HUES64 (cell line): ENCODE data around the gene ALPK1.
"Not testable (repeated sequence)": the region's sequence is repeated elsewhere in the genome, so short reads cannot be mapped to it uniquely, and the experiment has no call there.

Source experiments
- H3K27ac ChIP-seq: 2 replicates; pipeline ENCODE4 v1.7.0; 2013; ENCODE audit warnings: low read depth, low read length, inconsistent platforms
- H3K27me3 ChIP-seq: 2 replicates; pipeline ENCODE4 v1.6.1; 2013; ENCODE audit warnings: mild to moderate bottlenecking, low read length; ENCODE audit not compliant: insufficient read depth
- H3K36me3 ChIP-seq: 2 replicates; pipeline ENCODE4 v1.6.1; 2013; ENCODE audit warnings: mild to moderate bottlenecking, low read length; ENCODE audit not compliant: insufficient read depth
- H3K4me1 ChIP-seq: 2 replicates; pipeline ENCODE4 v1.6.1; 2013; ENCODE audit warnings: mild to moderate bottlenecking, low read length, moderate library complexity; ENCODE audit not compliant: insufficient read depth
- H3K4me3 ChIP-seq: 2 replicates; pipeline ENCODE4 v1.5.1; 2013; ENCODE audit warnings: mild to moderate bottlenecking, low read length, moderate library complexity
- H3K9ac ChIP-seq: 2 replicates; pipeline ENCODE4 v1.6.1; 2013; ENCODE audit warnings: mild to moderate bottlenecking, low read depth, low read length
- H3K9me3 ChIP-seq: 2 replicates; pipeline ENCODE4 v1.6.1; 2013; ENCODE audit warnings: low read depth, low read length; ENCODE audit not compliant: insufficient read depth
- WGBS: fragments of 150-250, 120-280 bp; methylation state at CpG from one replicate; pipeline ENCODE4 v1.1.7; 2013; ENCODE audit warnings: missing lambda C conversion rate; 5-methylcytosine and 5-hydroxymethylcytosine counted together

ALPK1 gene

DNA sequence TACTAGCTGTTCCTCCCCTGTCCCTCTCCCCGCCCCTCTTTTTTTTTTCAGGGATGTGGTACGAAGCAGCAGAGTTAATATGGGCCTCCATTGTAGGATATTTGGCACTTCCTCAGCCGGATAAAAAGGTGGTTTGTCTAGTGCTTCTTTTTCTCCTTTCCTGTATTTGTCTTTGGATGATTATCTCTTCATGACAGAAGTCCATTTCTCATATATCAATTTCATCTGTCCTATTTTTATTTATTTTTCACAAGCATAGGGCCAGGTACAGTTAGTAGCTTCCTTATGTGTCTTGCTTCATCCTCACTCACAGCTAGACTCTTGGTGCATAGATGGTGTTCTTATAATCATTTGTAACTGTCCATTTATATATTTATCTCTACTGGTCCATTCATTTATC is 129.2 kb downstream of the ALPK1 start:
- Histone ChIP-seq H3K4me1 (peaks cover 10% of the 10 kb centered on the region), H3K9me3 (no peaks in the 10 kb centered on the region), H3K27ac (no peak overlapping the region), H3K27me3 (no peaks in the 10 kb centered on the region), H3K9ac (no peak overlapping the region), H3K4me3 (no peak overlapping the region), H3K36me3 (no peaks in the 10 kb centered on the region)
- 100% methylated on average over 1 of the region's 3 CpGs for WGBS

DNA sequence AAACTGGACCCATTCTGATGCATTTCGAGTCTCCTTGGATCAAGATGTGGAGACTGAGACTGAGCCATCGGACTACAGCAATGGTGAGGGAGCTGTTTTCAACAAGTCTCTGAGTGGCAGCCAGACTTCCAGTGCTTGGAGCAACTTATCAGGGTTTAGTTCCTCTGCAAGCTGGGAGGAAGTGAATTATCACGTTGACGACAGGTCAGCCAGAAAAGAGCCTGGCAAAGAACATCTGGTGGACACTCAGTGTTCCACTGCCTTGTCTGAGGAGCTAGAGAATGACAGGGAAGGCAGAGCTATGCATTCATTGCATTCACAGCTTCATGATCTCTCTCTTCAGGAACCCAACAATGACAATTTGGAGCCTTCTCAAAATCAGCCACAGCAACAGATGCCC is 134.0 kb downstream of the ALPK1 start:
- Histone ChIP-seq H3K27me3 (peaks cover 4% of the 10 kb centered on the region; the same call in 1 of the 2 replicates), H3K9me3 (no peaks in the 10 kb centered on the region), H3K4me1 (no peaks in the 10 kb centered on the region), H3K9ac (no peak overlapping the region), H3K4me3 (no peak overlapping the region), H3K27ac (no peak overlapping the region), H3K36me3 (no peaks in the 10 kb centered on the region)
- 88% methylated on average over 4 of the region's 4 CpGs for WGBS

DNA sequence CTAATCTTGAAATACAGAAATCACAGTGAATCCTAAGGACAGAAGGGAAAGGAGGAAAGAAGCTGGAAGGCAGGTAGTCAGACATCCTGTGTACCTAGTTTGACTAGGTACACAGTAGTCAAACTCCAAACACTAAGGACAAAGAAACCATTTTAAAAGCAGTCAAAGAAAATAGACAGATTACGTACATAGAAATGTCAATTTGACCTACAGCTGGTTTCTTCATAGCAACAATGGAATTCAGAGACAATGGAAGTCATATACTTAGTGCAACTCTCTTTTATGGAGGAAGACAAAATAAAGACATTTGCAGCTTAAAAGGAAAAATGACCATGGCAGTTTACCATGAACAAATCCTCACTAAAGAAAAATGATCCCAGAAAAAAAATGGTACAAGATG is 139.8 kb downstream of the ALPK1 start:
- Histone ChIP-seq H3K27ac (no peak overlapping the region), H3K9ac (no peak overlapping the region), H3K27me3 (peaks cover 3% of the 10 kb centered on the region; the same call in 1 of the 2 replicates), H3K9me3 (no peaks in the 10 kb centered on the region), H3K4me1 (no peaks in the 10 kb centered on the region), H3K4me3 (no peak overlapping the region), H3K36me3 (no peaks in the 10 kb centered on the region)
- WGBS = 100% methylated on average over 1 of the region's 1 CpG

DNA sequence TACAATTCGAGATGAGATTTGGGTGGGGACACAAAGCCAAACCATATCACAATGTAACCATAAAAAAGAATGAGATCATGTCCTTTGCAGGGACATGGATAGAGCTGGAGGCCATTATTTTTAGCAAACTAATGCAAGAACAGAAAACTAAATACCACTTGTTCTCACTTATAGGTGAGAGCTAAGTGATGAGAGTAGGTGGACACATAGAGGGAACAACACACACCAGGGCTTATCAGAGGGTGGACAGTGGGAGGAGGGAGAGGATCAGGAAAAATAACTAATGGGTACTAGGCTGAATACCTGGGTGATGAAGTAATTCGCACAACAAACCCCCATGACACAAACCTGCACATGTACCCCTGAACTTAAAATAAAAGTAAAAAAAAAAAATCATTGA is 145.1 kb downstream of the ALPK1 start:
- 83% methylated on average over 1 of the region's 2 CpGs for WGBS
- H3K36me3 ChIP-seq, H3K27me3 ChIP-seq, H3K27ac ChIP-seq, H3K4me1 ChIP-seq, H3K9ac ChIP-seq, H3K4me3 ChIP-seq: not testable (repeated sequence)
- peaks cover 13% of the 10 kb centered on the region for H3K9me3 ChIP-seq

DNA sequence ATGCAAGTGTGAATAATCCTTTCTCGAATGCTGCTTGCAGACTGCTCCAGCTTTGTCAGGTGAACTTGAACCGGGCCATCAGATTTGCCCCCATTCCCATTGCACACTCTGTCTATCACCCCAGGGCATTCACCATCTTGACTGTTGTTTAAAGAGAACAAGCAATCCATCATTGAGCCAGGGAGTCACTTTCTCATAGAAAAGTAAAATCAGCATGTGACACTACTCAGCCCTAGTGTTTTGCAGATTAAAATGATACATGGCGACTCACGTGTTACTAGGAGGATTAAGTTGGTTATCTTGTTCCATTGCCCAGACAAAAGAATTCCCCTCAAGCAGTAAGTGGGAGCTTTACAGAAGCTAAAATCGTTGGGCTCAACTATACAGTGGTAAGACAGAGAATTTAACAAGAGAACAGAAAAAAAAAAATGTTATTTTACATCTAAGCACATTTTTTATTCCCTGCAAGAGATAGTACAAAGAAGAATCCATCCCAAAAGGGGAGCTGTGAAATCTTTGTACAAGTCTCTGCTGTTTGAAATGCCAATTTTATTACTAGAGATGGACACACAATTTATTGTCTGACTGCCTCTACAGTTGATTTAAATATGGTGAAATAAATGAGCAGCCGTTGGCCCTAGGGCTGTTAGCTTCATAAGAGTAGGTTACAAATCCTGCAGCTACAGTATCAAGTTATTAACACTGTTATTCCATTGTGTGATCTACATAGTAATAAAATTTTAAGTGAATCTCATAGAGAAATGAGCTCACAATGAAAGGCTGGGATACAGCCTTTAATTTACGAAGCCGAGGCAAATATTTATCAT is 151.3 kb downstream of the ALPK1 start:
- Histone ChIP-seq H3K36me3 (no peaks in the 10 kb centered on the region), H3K9me3 (peaks cover 13% of the 10 kb centered on the region), H3K9ac (no peak overlapping the region), H3K27me3 (no peaks in the 10 kb centered on the region), H3K4me1 (peaks cover 16% of the 10 kb centered on the region), H3K27ac (no peak overlapping the region), H3K4me3 (no peak overlapping the region)
- WGBS = 76% methylated on average over 5 of the region's 8 CpGs

DNA sequence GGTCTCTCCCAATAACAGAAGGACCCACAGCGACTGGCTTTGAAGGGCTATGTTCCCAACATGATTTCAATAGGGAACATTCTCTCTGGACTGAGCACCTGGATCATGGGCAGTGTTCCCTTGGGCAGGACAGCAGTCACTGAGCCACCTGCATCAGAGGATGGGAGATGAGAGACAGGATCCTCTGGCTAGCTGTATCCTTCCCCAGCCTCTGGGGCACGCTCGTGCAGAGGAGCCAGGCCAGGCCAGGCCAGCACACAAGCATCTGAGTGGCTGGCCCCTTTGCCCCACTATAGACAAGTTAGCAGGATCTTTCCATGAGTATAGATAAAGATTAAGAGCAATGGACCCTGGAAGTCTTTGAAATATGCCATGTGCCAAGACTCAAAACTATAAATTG is 152.5 kb downstream of the ALPK1 start:
- Histone ChIP-seq H3K4me1 (peaks cover 27% of the 10 kb centered on the region), H3K9ac (no peak overlapping the region), H3K9me3 (peaks cover 10% of the 10 kb centered on the region), H3K36me3 (no peaks in the 10 kb centered on the region), H3K27me3 (no peaks in the 10 kb centered on the region), H3K4me3 (no peak overlapping the region), H3K27ac (no peak overlapping the region)
- 84% methylated on average over 3 of the region's 3 CpGs for WGBS

DNA sequence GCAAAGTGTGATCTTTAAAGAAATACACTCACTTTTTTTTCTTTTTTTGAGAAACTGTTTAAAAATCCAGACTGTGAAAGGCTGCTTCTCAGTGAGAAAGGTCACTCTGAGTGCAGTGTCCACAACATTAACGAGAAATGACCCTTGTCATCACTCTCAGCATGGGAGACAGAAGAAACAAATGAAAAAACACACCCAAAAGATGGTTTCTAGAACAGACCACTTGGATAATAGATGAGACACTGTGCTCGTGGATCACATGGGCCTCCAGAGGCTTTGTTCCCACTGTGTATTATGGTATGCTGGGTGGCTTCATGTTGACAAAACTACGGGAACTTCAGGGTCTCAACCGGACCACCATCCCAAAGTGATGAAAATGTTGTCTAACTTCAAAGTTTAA is 153.9 kb downstream of the ALPK1 start:
- H3K27me3 ChIP-seq = no peaks in the 10 kb centered on the region
- H3K4me3 ChIP-seq = no peak overlapping the region
- no peak overlapping the region for H3K9ac ChIP-seq
- no peak overlapping the region for H3K27ac ChIP-seq
- peaks cover 27% of the 10 kb centered on the region for H3K4me1 ChIP-seq
- 86% methylated on average over 4 of the region's 4 CpGs for WGBS
- no peaks in the 10 kb centered on the region; the same call in 1 of the 2 replicates for H3K9me3 ChIP-seq
- no peaks in the 10 kb centered on the region for H3K36me3 ChIP-seq

DNA sequence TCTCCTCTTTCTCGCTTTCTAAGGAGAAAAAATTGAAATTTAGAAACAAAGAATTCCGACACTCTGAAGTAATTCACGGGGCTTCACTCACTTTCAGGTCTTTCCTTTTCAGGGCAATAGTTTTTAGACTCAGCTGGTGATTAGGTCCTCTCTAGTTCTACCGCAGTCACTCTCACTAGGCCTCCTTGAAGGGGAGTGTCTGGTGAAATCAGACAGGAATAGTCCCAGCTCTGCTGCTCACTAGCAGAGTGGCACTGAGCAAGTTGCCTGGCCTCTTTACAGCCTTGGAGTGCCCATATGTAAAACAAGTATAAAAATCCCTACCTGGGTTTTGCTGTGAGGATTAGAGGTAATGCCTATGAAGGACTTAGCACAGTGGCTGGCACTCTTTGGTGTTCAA is 154.7 kb downstream of the ALPK1 start:
- Histone ChIP-seq H3K4me1 (peaks cover 27% of the 10 kb centered on the region), H3K9me3 (no peaks in the 10 kb centered on the region; the same call in 1 of the 2 replicates), H3K4me3 (no peak overlapping the region), H3K9ac (no peak overlapping the region), H3K36me3 (no peaks in the 10 kb centered on the region), H3K27ac (no peak overlapping the region), H3K27me3 (no peaks in the 10 kb centered on the region)
- WGBS = 76% methylated on average over 4 of the region's 4 CpGs

DNA sequence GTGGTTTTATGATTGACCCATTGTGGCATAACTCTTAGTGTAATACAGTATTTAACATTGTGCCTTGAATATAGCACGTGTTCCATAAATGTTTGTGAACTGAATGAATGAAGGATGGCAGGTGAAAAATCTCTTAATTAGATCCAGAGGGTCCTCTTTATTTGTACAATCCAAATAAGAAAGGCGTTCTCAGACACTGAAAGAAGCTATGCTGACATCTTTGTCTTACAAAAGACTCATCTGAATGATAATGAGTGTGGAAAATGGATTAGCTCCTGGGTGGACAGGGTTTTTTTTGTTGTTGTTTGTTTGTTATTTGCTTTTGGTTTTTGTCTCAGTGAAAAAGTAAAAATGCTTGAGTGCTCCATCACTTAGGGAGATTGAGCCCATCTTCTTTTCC is 156.2 kb downstream of the ALPK1 start:
- Histone ChIP-seq H3K36me3 (no peaks in the 10 kb centered on the region), H3K9ac (no peak overlapping the region)

DNA sequence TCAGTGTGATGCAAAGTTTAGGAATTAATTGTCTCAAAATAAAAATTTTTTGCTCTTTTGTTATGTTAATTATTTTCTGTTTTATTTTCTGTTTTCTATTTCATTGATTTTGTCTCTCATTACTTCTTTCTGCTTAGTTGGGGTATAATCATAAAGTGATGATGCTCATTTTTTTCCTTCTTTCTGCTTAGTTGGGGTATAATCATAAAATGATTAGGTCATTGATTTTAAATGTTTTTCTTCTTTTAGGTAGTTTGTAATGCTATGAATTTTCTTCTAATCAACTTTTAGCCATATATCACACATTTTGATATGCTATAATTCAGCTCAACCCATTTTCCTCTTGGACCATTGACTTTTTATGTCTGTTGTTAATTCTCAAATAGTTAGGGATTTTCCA is 175.1 kb downstream of the ALPK1 start:
- Histone ChIP-seq H3K4me3 (no peak overlapping the region), H3K36me3 (no peaks in the 10 kb centered on the region), H3K9ac (no peak overlapping the region), H3K4me1 (no peaks in the 10 kb centered on the region), H3K27ac (no peak overlapping the region), H3K9me3 (no peaks in the 10 kb centered on the region), H3K27me3 (no peaks in the 10 kb centered on the region)

More for the DNA sequence above, 156.2 kb downstream of the ALPK1 start:
- peaks cover 27% of the 10 kb centered on the region for H3K4me1 ChIP-seq
- H3K27ac ChIP-seq = no peak overlapping the region
- no peaks in the 10 kb centered on the region for H3K27me3 ChIP-seq
- no peaks in the 10 kb centered on the region for H3K9me3 ChIP-seq
- no peak overlapping the region for H3K4me3 ChIP-seq
- WGBS = 42% methylated on average over 2 of the region's 2 CpGs

DNA sequence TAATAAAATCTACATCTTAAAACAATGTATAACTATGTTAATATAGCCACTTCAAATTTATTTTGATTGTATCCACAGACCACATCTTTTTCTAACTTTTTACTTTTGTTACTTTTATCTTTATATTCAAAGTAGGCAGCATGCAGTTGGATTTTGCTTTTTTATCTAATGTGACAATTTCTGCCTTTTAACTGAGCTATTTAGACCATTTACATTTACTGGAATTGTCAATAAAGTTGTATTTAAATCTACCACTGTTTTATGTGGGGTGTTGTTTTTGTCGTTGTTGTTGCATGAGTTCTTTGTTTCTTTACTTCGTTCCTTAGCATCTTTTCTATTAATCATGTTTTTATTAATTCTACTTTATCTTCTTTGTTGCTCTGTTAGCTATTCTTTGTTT is 176.8 kb downstream of the ALPK1 start:
- WGBS = no CpG with 5 or more reads among the region's 2 CpGs
- H3K9me3 ChIP-seq = no peaks in the 10 kb centered on the region

DNA sequence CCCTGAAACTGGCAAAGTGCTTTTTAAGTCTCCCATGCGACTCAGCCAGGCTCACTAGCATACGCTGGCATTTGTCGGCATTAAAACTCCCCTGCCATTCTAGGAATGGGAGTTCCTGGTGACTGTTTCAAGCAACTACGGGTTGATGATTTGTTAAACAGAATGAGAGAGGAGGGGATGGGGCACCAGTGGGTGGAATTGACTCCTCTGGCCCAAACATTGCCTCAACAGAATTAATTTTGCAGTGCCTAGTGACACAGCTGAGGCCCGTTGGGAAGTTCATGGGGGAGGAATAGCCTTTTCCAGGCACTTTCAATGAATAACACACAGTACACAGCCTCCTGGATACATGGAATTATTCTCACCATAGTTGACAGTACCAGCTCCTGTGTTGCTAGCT is 188.8 kb downstream of the ALPK1 start:
- Histone ChIP-seq H3K9me3 (peaks cover 28% of the 10 kb centered on the region), H3K36me3 (no peaks in the 10 kb centered on the region), H3K27me3 (no peaks in the 10 kb centered on the region), H3K27ac (no peak overlapping the region), H3K4me3 (no peak overlapping the region), H3K4me1 (no peaks in the 10 kb centered on the region), H3K9ac (no peak overlapping the region)
- 81% methylated on average over 5 of the region's 5 CpGs for WGBS

More for the DNA sequence above, 176.8 kb downstream of the ALPK1 start:
- no peaks in the 10 kb centered on the region for H3K4me1 ChIP-seq
- no peak overlapping the region for H3K27ac ChIP-seq
- no peaks in the 10 kb centered on the region for H3K27me3 ChIP-seq
- H3K9ac ChIP-seq = no peak overlapping the region
- no peaks in the 10 kb centered on the region for H3K36me3 ChIP-seq
- no peak overlapping the region for H3K4me3 ChIP-seq
